KG1 (cell line): ENCODE measurements around the gene PACC1.
A peak's percentile ranks its signal among the peaks of the same experiment; 100 is the strongest.

Source experiments
- DNase-seq: peaks from one replicate; lab custom pipeline; 2025; lab: John Stamatoyannopoulos, UW

Gene PACC1

GRCh38 chr1:212414328-212415106 lies at the start of gene PACC1:
Gene PACC1 (minus strand): TSS chr1:212414886. CDS start chr1:212414757, 129 bp downstream.
- peak; percentile 94 for DNase-seq

DNA sequence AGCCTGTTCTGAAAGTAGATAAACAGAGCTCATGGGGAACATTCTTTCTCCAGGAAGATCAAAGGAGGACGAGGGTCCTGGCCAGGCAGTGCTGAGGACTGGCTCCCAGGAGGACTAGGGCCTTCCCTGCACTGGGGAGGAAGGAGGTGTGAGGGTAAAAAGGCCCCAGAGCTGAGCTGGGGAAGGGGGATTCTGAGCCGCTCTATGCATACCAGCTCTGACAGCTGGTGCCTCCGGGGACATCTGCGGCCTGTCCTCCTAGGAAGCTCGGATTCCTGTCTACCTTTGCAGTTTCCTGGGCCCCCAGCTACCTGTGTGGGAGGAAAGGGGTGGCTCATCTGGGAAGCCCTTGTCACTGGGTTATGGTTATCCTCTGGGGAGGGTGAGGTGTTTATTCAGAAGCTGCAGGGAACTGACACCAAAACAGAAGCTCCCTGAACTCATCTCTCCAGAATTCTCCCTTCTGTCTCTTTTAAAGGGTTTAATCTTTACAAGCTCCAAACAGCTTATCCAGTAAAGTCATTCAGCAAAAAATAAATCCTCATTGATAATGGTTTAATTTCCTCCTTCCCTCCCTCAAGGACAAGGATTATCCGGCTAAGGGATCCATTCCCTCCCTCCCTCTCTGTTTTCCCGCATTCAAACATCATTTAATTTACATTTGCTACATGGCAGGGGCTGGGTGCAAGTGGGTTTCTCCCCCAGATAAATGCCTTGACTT lies 49.0 kb upstream of the PACC1 start:
- no peak for DNase-seq

- DNase-seq: no peak
Observed at GRCh38 chr1:212461916-212462660, 47.4 kb upstream of the PACC1 start.

DNA sequence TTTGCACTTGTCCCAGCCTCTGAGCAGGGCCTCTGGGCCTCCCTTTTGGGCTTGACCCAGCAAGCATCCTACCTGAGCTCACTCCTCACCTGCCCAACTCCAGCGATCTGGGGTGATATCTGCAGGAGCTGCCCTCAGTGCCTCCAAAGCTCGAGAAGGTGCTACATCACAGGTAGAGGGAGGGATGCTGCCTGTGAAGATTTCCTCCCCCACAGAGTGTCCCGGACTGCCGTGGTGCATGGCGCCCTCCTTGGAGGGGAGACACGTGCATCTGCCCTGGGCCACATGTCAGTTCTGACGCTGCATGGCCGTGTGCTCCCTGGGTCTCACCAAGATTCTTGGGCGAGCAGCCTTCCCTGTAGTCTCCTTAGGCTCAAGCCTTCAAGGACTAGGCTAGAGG lies 45.7 kb upstream of the PACC1 start:
- no peak for DNase-seq

DNA sequence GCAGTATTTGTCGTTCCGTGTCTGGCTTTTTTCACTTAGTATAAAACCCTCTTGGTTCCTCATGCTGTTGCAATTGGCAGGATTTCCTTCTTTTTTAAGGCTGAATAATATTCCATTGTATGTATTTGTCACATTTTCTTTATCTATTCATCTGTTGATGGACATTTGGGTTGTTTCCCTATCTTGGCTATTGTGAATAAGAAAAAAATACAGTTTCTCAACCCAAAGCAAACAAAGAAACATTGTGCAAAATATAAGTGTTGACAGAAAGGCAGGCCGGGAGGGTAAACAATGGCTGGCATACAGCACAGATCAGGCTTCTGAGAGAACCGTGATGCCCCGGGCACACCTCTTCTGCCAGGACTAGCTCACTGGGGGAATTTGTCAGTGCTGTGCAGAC lies 45.0 kb upstream of the PACC1 start:
- no peak for DNase-seq

DNA sequence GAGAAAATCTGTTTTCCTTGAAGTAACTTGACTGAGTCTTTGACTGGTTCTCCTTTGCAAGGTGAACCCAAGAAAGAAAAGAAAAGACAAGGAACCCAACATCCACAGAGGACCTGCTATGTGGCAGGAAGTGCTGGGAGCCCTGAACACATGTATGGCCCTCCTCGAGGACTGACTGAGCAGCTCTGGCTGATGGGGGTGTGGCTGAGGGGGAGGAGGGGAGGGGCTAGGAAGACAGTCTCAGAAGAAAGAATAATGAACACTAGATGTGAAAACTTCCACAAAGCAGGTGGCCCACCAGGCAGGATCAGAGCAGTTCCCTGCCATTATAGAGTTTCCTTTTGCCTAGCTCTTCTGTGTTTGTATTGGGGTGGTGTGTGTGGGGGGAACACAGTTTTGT lies 44.1 kb upstream of the PACC1 start:
- no peak for DNase-seq

DNA sequence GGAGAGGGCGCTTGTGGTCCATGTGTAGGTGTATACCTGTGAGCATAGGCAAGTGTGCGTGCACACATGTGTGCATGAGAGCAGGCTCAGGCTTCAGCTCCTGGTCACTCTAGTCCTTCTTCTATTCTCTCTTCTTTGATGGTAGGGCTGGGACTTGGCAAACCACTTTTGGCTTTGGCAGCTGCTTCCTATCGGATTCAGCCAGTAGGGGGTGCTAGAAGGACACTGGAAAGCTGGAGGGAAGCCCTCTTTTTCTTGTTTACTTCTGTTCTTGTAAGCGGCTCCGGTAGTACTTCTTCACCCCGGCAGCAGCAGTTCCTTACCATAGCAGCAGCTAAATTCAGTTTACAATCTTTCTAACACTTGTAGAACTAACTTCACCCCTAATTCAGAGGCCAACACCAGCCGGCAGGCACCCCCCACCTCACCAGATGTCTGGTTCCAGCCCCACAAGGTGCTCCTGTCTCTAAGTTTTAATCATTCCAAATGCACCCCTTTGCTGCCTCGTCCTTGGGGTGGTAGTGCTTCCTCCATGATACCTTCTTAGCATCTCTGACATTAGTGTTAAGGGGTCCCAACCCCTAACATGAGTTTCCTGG lies 43.2 kb upstream of the PACC1 start:
- DNase-seq: peak; percentile 40

- peak; percentile 42 for DNase-seq
Observed at GRCh38 chr1:212455803-212456528, 41.3 kb upstream of the PACC1 start.

GRCh38 chr1:212455401-212455800 lies 40.7 kb upstream of the PACC1 start:
- DNase-seq: no peak

GRCh38 chr1:212454741-212455140 lies 40.1 kb upstream of the PACC1 start:
- DNase-seq: no peak

DNA sequence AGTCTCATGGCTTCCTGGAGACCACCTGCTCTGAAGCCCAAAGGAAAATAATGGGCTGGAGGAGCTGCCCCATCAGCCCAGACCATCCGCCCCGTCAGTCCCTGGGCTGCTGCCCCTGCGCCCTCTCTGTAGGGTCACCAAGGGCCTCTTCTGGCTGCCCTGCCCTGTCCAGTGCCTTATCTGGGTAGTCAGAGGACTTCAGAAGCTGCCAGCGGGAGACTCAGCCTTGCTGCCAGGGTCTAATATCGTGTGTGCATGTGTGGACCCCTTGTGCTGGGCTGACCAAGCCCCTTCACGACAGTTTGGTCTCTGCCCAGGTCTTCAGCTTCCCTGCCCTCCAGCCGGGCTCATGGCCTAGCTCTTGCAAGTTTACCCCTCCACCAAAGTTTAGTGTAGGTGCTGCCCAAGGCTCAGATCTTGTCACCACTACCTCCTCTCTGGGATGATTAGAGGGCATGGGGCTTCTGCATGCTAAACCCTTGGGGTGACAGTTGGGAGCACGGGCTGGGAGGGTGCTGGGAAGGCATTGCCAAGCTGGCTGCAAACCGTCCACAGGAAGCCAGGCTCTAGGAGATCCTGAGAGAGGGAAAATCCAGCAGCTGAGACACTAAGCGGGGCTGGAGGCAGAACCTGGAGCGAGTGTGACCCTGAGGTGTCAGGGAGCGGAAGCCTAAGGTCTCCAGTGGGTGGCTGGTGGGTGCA lies 38.6 kb upstream of the PACC1 start:
- no peak for DNase-seq

DNA sequence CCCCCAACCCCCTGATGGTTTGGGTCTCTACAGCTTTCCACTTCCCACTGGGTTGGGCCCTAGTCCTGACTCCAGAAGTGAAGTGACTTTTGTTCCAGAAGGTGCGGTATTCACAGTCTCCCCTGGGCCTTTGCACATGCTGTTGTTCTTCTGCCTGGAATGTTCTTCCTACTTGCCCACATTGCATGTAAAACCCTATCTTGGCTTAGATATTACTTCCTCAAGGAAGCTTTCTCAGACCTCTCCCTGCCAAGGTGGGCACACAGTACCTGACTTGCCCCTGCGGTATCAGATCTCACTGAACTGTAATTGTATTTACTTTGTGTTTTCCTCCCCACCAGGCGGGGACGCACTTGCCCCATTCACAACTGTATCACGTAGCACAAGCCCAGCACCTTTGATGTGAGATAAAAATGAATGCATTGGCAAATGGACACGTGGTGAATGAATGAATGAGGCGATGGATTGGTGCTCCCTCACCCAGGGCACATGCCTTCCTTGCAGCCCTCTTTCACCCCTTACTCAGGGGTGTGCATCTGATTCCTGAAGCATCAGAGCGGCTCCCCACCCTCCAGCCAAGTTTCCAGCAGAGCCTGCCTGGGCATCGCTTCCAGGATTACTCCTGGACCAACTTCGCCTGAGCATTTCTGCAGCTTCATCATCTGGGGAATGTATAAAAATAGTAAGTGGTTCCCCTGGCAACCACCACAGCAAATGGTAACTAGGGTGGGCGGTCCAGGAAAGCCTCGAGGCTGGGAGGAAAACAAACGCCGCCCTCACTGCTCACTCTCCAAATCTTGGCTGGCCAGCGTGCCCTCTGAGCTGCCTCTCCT lies 37.9 kb upstream of the PACC1 start:
- no peak for DNase-seq

GRCh38 chr1:212451416-212452322 lies 37.0 kb upstream of the PACC1 start:
- DNase-seq: no peak

DNA sequence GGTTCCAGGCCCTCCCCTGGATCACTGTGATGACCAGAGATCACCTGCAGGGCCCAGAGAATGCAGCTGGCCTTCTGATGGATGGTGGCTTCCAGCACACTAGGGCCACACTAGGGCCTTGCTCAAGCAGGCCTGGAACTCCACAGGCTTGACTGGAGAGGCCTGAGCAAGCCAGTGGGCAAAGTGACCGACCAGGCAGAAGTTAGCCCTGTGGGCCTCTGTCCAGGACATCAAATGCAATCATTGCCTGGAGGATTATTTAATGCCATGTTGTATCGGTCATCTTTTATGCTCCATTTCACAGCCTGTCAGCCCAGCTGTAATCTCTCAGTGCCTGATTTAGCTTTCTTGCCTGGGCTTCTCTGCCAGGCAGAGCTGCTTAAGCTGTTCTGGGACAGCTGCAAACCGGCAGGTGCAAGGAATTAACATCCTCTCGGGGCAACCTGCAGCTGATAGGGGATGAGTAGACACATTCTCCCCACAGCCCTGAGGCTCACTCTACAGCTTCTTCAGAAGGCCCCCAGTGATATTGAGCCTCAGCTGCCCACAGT lies 35.7 kb upstream of the PACC1 start:
- DNase-seq: no peak

DNA sequence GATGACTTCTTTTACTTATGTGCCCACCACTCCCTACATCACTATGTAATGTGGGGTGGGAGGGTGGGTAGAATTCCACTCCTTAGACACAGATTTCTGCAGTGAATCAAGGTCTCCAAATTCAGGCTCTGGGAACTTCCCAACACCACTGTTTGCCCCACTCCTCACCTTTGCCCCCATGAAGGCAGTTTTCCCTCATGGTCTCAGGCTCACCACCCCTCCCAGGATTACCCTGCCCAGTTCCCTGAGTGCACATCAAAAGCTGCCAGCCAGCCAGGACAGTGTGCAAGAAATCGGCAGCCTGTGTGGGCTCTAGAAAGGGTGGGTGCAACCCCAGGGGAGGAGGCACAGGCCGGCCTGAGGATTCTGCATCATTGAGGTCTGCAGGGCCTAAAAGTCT lies 32.8 kb upstream of the PACC1 start:
- no peak for DNase-seq

GRCh38 chr1:212446333-212446732 lies 31.6 kb upstream of the PACC1 start:
- DNase-seq: no peak

GRCh38 chr1:212442408-212442807 lies 27.7 kb upstream of the PACC1 start:
- no peak for DNase-seq

DNA sequence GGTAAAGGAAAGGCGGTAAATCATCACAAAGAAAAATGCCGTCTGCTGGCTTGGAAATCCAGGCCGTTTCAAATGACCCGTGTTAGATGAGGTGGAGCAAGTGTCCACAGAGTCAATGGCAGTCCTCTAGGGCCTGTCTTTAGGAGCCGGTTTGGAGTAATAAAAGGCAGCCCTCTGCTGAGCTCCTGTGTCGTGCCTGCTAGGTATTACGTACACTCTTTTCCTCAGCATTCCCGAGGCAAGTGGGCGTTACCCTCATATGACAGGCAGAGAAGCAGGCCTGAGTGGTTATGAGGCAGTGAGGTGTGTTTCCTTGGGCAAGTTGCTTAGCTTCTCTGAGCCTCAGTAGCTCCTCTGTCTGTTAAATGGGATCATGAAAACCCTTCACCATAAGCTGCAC lies 25.7 kb upstream of the PACC1 start:
- DNase-seq: no peak

DNA sequence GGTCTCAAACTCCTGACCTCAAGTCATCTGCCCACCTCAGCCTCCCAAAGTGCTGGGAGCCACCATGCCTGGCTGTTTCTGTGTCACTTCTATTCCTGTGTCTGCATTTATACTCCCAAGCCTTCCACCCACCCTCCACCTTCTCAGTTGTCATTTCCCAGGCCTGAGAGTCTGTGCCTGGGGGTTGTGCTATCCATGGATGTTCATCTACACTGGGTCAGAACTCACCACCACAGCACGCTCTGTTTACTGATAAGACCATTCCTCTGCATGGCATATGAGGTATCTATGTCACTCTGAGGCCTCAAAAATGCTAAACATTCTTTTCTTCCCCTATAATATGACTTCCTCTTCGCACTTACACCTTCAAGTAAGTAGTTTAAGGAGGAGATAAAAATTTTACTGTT lies 24.1 kb upstream of the PACC1 start:
- DNase-seq: no peak
